Measurements from ENCODE around the gene ALOX15.
"Not testable (repeated sequence)": the region's sequence is repeated elsewhere in the genome, so short reads cannot be mapped to it uniquely, and the experiment has no call there.

The ALOX15 gene

GRCh38 chr17:4652997-4653396 lies 11.5 kb upstream of the ALOX15 start:
- no peak for DNase-seq

- no peak for DNase-seq
Observed at GRCh38 chr17:4648741-4649140, 7.3 kb upstream of the ALOX15 start.

GRCh38 chr17:4645642-4646041 lies 4.2 kb upstream of the ALOX15 start:
- DNase-seq = no peak

GRCh38 chr17:4643676-4644075 lies 2.2 kb upstream of the ALOX15 start:
- DNase-seq = no peak

- DNase-seq = no peak
Observed at GRCh38 chr17:4642286-4642685, 808 bp upstream of the ALOX15 start.

- DNase-seq = not testable (repeated sequence)
Observed at GRCh38 chr17:4640569-4641188, 799 bp downstream of the ALOX15 start.

GRCh38 chr17:4639301-4640059 lies 2.0 kb downstream of the ALOX15 start:
- not testable (repeated sequence) for DNase-seq

- not testable (repeated sequence) for DNase-seq
Observed at GRCh38 chr17:4638766-4639165, 2.7 kb downstream of the ALOX15 start.

GRCh38 chr17:4636474-4637100 lies 4.9 kb downstream of the ALOX15 start:
- DNase-seq = no peak

- DNase-seq = no peak
Observed at GRCh38 chr17:4635823-4636375, 5.6 kb downstream of the ALOX15 start.

- no peak for DNase-seq
Observed at GRCh38 chr17:4634976-4635375, 6.5 kb downstream of the ALOX15 start.

GRCh38 chr17:4633643-4634042 lies 7.8 kb downstream of the ALOX15 start:
- no peak for DNase-seq

- DNase-seq = no peak
Observed at GRCh38 chr17:4632581-4632920, 8.9 kb downstream of the ALOX15 start.

- no peak for DNase-seq
Observed at GRCh38 chr17:4631836-4632580, 9.5 kb downstream of the ALOX15 start.

- no peak for DNase-seq
Observed at GRCh38 chr17:4631431-4631830, 10.0 kb downstream of the ALOX15 start.

- DNase-seq = no peak
Observed at GRCh38 chr17:4626734-4627256, 14.7 kb downstream of the ALOX15 start.

GRCh38 chr17:4625181-4625617 lies 16.3 kb downstream of the ALOX15 start:
- DNase-seq = no peak

- not testable (repeated sequence) for DNase-seq
Observed at GRCh38 chr17:4624451-4624911, 17.0 kb downstream of the ALOX15 start.

GRCh38 chr17:4623249-4623648 lies 18.2 kb downstream of the ALOX15 start:
- no peak for DNase-seq

- DNase-seq = no peak
Observed at GRCh38 chr17:4622375-4622774, 19.1 kb downstream of the ALOX15 start.

GRCh38 chr17:4620531-4621101 lies 20.9 kb downstream of the ALOX15 start:
- DNase-seq = no peak

GRCh38 chr17:4617590-4618351 lies 23.7 kb downstream of the ALOX15 start:
- DNase-seq = no peak
